HG03280 (cell line): Measurements from ENCODE around the gene SAMD9.
"Not testable (repeated sequence)": the region's sequence is repeated elsewhere in the genome, so short reads cannot be mapped to it uniquely, and the experiment has no call there.

Experiments
- ATAC-seq: cut with Tn5 transposase; IDR thresholded peaks from one replicate; pipeline ENCODE4 v1.9.1; 2021; ENCODE audit warnings: mild to moderate bottlenecking, moderate library complexity; ENCODE audit not compliant: unreplicated experiment

The SAMD9 gene

DNA sequence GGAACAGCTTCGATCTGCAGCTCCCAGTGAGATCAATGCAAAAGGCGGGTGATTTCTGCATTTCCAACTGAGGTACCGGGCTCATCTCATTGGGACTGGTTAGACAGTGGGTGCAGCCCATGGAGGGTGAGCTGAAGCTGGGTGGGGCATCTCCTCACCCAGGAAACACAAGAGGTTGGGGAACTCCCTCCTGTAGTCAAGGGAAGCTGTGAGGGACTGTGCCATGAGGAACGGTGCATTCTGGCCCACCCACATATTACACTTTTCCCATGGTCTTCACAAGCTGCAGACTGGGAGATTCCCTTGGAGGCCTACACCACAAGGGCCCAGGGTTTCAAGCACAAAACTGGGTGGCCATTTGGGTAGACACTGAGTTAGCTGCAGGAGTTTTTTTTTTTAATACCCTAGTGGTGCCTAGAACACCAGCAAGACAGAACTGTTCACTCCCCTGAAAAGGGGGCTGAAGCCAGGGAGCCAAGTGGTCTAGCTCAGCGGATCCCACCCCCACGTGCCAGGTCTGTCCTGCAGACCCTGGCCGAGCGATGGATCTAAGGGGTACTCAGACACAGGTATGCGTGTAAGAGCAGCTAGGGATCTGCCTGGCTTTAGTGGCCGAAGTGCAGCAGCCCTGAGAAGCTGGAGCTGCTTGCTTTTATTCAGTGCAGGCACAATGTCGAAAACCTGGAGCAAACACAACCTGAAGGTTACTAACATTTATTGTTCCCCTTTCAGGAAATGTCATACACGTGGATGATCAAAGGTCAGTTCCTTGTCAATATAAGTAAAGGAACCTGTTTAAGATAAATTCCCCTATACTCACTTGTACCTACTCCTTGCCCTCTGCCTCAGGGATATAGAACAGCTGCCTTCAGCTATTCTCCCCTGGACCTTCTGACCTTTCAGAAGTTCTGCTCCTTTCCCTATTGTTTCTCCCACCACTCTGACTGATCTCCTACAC lies 3.1 kb upstream of the SAMD9 start:
- ATAC-seq: no peak

DNA sequence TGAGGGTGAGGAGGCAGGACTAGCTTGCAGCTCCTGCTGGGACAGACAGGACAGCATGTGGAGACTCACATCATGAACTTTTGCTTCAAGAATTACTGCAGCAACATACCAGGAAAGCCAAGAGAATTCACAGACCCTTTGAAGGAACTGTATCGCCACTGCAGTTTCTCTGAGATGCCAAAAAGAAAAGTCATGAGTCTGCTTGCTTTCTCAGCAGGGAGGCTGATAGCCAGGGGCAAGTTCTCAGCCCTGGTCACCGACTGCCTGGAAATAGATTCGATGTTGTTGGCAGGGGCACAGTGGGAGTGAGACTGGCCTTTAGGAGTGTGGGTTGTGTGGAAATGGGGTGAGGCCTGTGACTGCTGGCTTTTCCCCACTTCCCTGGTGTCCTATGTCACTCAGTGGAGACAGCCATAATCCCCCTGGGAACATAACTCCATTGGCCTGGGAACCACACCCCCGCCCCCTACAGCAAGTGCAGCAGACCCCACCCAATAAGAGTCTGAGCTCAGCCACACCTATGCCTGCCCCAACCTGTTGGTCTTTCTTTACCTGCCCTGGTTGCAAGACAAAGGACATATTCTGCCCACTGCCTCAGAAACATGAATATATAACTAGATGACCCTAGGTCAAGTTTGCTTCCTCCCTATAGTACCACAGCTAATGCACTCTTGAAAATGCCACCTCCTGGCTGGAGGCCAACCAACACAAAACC lies 1.6 kb upstream of the SAMD9 start:
- ATAC-seq: no peak

DNA sequence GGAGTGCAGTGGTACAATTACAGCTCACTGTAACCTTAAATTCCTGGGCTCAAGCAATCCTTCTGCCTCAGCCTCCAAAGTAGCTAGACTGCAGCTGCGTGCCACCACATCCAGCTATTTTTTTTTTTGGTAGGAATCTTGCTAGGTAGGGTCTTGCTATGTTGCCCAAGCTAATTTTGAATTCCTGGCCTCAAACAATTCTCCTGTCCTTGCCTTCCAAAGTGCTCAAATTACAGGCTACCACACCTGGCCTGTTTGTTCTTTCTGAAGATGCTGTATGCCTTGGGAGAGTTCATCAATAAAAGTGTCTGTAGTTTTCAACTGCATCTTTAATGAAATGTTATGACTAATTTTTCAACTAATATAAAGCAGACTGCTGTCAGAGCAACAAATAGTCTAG lies 452 bp downstream of the SAMD9 start:
- ATAC-seq: peak; percentile 14

GRCh38 chr7:93115796-93116195 lies 2.0 kb downstream of the SAMD9 start:
- ATAC-seq: no peak

DNA sequence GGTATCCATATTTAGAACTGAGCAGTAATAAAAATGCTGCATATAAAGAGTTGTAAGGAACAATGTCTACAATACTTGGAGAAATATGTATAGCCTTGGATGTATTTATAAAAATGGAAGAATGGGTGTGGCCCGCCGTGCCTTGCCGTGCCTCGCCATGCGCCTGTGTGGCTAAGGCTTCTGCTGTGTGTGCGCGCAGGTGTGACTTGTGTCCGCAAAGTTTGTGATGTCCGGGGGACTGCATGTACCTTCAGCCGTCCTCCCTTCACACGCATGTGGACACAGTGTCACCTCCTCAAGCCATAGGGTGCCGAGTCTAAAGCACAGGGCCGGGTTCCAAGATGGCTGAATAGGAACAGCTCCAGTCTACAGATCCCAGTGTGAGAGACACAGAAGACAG lies 9.8 kb downstream of the SAMD9 start:
- ATAC-seq: no peak

DNA sequence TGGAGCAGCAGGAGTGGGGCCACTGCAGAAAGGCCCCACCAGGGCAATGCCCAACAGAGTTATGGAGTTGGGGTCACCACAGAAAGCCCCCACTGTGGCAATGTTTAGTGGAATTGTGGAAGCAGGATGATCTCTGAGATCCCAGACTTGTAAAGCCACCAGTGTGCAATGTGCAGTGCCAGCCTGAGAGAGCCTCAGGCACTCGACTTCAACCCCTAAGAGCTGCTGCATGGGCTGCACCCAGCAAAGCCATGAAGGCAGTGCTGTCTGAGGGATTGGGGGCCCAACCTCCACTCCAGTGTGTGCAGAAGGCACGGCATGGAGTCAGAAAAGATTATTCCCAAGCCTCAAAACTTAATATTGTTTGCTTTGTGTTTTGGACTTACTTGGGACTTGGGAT lies 20.4 kb downstream of the SAMD9 start:
- no peak for ATAC-seq

DNA sequence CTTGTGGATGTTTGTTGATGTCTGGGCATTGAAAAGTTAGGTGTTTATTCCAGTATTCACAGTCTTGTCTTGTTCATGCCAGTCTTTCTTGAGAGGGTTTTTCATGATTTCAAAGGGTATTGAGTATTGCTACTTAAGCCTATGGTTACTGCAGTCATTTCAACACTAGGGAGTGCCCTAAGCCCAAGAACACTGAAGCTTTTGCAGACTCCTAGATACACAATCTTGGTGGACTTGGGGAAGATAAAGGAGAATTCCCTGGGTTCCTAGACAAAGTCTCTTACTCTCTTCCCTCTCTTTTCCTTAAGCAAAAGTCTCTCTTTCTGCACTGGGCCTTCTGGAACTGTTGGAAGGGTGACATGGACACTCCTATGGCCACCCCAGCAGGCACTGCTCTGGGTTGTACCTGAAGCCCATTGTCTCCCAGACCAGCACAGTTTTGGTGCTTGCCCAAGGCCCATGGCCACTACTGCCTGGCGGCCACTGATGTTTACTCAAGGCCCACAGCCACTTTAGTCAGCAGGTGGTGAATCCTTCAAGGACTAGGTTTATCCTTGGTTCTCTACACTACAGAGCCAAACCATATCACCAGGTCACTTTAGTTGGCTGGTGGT lies 24.9 kb downstream of the SAMD9 start:
- ATAC-seq: peak; percentile 66

DNA sequence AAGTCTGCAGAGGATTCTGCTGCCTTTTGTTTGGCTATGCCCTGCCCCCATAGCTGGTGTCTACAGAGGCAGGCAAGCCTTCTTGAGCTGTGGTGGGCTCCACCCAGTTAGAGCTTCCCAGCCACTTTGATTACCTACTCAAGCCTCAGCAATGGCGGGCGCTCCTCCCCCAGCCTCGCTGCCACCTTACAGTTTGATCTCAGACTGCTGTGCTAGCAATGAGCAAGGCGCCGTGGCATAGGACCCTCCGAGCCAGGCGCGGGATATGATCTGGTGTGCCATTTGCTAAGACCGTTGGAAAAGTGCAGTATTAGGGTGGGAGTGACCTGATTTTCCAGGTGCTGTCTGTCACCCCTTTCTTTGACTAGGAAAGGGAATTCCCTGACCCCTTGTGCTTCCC lies 44.4 kb downstream of the SAMD9 start:
- ATAC-seq: not testable (repeated sequence)

DNA sequence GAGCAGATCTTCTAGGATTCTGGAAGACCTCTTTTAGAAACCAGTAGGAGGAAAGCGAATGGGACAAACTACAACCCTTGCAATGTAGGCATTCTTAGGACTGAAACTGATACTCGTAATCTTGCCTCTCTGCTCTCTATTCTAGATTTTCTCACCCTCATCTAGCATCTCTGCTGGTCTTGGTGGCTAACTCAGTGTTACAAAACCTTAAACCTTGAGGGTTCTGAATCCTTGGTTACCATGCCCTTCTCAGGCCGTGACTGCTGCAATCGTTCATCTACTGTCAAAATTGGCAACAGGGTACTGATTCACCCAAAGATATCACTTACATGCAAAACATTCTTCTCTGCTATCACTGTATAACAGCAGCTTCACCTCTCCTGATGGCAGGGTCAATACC lies 55.2 kb downstream of the SAMD9 start:
- no peak for ATAC-seq

GRCh38 chr7:93060865-93061264 lies 56.9 kb downstream of the SAMD9 start:
- ATAC-seq: no peak

GRCh38 chr7:93060025-93060424 lies 57.8 kb downstream of the SAMD9 start:
- ATAC-seq: no peak

DNA sequence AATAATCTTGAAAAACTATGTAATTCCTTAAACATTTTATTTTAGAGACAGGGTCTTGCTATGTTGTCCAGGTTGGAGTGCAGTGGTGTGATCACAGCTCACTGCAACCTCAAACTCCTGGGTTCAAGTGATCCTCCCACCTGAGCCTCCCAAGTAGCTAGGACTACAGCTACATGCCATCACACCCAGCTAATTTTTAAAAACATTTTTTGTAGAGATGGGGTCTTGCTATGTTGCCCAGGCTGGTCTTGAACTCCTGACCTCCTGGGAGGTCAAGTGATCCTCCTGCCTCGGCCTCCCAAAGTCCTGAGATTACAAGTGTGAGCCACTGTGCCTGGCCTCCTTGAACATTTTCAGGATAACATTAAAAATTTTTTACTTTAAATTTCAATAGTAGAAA lies 61.2 kb downstream of the SAMD9 start:
- not testable (repeated sequence) for ATAC-seq

GRCh38 chr7:93055543-93056107 lies 62.2 kb downstream of the SAMD9 start:
- no peak for ATAC-seq

DNA sequence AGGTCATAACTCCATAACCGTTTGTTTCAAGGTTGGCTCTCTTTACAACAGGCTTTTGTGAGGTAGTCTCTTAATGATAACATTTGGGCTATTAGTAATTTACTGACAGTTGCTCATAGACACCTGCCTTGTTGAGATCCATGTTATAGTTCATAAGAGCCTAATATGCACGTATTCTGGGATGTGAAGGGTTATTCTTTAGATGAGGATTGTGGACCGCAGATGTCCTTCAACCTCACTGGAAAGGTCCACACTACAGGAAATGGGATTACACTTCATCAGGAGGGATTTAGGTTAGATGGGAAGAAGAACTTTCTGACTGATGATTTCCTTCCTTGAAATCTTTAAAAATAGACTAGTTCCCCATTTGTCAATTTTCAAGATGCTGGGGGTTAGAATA lies 62.8 kb downstream of the SAMD9 start:
- no peak for ATAC-seq

DNA sequence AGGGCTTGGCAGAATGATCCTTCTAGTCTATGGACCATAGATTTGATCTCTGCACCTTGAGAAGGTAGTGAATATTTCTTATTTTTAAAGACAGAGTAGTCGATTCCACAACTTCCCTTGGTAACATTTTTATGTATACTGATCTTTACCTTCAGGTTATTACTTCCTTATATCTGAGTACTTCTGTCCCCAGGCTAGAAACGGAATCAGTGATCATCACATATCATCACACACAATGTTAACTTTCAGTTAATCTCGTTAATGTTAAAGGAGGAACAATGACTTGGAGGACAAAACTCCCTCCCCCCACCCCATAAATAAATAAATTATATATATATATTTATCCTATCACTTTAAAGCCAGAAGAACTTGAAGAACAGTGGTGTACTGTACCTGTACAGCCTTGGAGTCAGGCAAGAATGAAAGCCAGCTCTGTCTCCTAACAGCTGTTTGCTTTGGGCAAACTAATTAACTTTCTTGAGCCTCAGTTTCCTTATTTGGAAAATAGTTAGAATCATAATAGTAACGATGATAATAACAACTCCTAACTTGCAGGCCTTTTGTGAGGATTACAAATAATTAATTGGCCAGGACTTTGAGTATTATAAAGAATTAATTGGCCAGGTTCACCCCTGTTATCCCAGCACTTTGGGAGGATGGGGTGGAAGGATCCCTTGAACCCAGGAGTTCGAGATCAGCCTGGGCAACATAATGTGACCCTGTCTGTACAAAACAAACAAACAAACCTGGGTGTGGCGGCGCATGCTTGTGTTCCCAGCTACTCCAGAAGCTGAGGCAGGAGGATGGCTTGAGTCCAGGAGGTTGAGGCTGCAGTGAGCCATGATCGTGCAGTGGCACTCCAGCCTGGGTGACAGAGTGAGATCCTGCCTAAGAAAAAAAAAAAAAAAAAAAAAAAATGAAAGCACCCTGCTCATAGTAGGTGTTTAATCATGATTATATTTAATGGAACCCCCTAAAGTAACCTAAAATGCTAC lies 63.5 kb downstream of the SAMD9 start:
- no peak for ATAC-seq

- no peak for ATAC-seq
These were observed 64.4 kb downstream of the SAMD9 start for GRCh38 chr7:93053209-93053948.

- ATAC-seq: no peak
These were observed 66.1 kb downstream of the SAMD9 start for GRCh38 chr7:93051660-93052059.
